MCF 10A (cell line): ENCODE results near the gene MYO1E. TPM values are rescaled to one million over a fixed set of nuclear protein-coding genes. Genes with fewer than 3 reads are reported as not detected.
A peak's percentile ranks its signal among the peaks of the same experiment; 100 is the strongest.

Experiments used
- BruUV-seq: library from RNA; stranded (reverse); fragments of 400-500 nt; replicated peaks from 2 replicates; lab custom pipeline; 2021; lab: Mats Ljungman, UMichigan
- CTCF ChIA-PET: fragments of 300-600 bp; sonication (Branson Sonifier 250); formaldehyde crosslinking; extraction: SDS; loops from one replicate; lab custom pipeline; 2021; ENCODE audit warnings: antibody characterized with exemption, inconsistent platforms; lab: Yijun Ruan, JAX
- POLR2A ChIA-PET: fragments of 300-600, 350-650 bp; sonication (Branson Sonifier 250); formaldehyde crosslinking; extraction: SDS; loops from one replicate; lab custom pipeline; 2020; ENCODE audit warnings: antibody characterized with exemption, inconsistent platforms; lab: Yijun Ruan, JAX
- DNase-seq: peaks from one replicate; pipeline ENCODE4 v3.0.0-alpha.2; 2018; ENCODE audit not compliant: unreplicated experiment
- H3K27ac Mint-ChIP-seq: one replicate; pipeline ENCODE4 v1.8.0; 2022; ENCODE audit warnings: mild to moderate bottlenecking, low read depth, mixed read lengths; ENCODE audit not compliant: unreplicated experiment
- H3K27me3 Mint-ChIP-seq: one replicate; pipeline ENCODE4 v1.8.0; 2022; ENCODE audit warnings: mixed read lengths; ENCODE audit not compliant: insufficient read depth, unreplicated experiment
- H3K36me3 Mint-ChIP-seq: one replicate; pipeline ENCODE4 v1.8.0; 2022; ENCODE audit warnings: mild to moderate bottlenecking, moderate library complexity, mixed read lengths; ENCODE audit not compliant: insufficient read depth, unreplicated experiment
- H3K4me1 Mint-ChIP-seq: one replicate; pipeline ENCODE4 v1.8.0; 2022; ENCODE audit warnings: mixed read lengths; ENCODE audit not compliant: insufficient read depth, unreplicated experiment
- H3K4me3 Mint-ChIP-seq: one replicate; pipeline ENCODE4 v1.8.0; 2022; ENCODE audit warnings: mild to moderate bottlenecking, moderate library complexity, mixed read lengths; ENCODE audit not compliant: unreplicated experiment
- H3K9me3 Mint-ChIP-seq: one replicate; pipeline ENCODE4 v1.8.0; 2022; ENCODE audit warnings: mixed read lengths; ENCODE audit not compliant: unreplicated experiment
- intact Hi-C: fragments of 100-400 bp; cut with micrococcal nuclease; formaldehyde crosslinking; loops from 2 replicates; pipeline ENCODE4 v1.14.1; 2022
- total RNA-seq: library from RNA; stranded (reverse); gene quantifications from 2 replicates; pipeline ENCODE4 v1.2.3, GENCODE V29; 2022
- TF ChIP-seq, protein P1 (sequence below): fragments of 200-600 bp; IDR thresholded peaks from one replicate; pipeline ENCODE4 v1.8.0; 2022; ENCODE audit warnings: antibody characterized with exemption, mild to moderate bottlenecking; ENCODE audit not compliant: unreplicated experiment

Gene MYO1E
- total RNA-seq, 1 experiment from 2014 or later: 121 TPM

DNA sequence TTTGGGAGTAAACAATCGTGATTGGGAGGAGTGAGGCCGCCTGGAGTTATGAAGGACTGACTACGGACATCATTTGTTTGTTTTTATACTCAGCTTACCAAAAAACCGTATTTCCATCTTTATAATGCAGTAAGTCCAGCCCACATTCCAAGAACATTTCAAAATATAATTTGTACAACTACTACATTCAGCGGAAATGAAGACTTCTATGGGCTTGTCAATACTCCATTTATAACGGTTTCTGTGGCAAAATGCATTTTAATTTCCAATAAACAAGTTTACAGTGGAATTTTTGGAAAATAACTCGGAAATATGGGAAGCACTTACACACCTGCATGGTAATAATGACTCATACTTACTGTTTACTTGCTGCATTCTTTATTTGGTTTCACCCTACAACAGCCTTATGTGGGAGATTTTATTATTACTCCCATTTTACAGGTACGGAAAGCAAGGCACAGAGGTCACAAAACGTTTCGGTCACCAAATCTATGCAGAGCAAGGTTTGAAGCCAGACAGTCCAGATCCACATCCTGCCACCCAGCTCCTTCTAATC, 103.7 kb downstream of the MYO1E start:
- Mint-ChIP-seq H3K4me3 (no peak overlapping the region), H3K27me3 (no peaks in the 10 kb centered on the region), H3K4me1 (peaks cover 25% of the 10 kb centered on the region), H3K9me3 (no peaks in the 10 kb centered on the region), H3K27ac (peak overlapping the region; percentile 63), H3K36me3 (peaks cover 16% of the 10 kb centered on the region)
- TF ChIP-seq, protein P1, sequence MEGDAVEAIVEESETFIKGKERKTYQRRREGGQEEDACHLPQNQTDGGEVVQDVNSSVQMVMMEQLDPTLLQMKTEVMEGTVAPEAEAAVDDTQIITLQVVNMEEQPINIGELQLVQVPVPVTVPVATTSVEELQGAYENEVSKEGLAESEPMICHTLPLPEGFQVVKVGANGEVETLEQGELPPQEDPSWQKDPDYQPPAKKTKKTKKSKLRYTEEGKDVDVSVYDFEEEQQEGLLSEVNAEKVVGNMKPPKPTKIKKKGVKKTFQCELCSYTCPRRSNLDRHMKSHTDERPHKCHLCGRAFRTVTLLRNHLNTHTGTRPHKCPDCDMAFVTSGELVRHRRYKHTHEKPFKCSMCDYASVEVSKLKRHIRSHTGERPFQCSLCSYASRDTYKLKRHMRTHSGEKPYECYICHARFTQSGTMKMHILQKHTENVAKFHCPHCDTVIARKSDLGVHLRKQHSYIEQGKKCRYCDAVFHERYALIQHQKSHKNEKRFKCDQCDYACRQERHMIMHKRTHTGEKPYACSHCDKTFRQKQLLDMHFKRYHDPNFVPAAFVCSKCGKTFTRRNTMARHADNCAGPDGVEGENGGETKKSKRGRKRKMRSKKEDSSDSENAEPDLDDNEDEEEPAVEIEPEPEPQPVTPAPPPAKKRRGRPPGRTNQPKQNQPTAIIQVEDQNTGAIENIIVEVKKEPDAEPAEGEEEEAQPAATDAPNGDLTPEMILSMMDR: no peak
- peak; percentile 32 for DNase-seq
- ChIA-PET POLR2A (interaction anchor here (0.8 to 2.7 kb wide), 6 partner anchors 12 to 103 kb away, joined by 3 to 12 read pairs (median 5); no protein-coding TSS in a partner anchor), CTCF (interaction anchor here (1.0 to 1.8 kb wide), 3 partner anchors 18 to 27 kb away, joined by 3 to 4 read pairs (median 4); no protein-coding TSS in a partner anchor)
- intact Hi-C loops: no loop called here
- BruUV-seq: no TSS peak

DNA sequence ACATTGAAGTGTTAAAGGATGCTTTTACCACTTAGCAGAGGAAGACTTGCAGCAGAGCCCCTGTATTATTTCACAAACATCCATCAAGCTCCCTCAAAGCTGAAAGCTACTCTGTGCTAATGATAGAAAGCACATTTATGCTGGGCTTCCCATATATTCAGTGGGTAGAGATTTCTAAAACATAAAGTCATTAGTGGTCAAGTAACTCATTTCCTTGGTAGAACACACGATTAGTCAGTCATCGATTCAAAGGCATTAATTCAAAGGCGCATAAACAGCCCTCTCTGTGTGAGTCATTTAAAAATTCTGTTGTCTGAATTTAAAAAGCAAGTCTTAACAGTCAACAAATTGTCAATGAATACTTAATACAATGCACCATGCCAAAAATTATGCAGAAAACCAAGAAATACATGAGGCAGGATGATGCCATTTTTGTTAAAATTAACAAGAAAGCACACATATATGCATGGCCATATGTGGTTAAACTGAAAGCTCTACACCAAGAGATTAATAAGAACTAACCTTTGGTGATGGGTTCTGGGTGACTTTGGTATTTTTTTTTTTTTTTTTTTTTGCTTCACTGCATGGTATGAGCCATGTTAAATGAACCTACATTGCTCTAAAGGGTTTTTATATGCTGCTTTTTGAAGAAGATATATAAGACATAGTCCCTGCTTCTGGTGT, 104.4 kb downstream of the MYO1E start:
- Mint-ChIP-seq H3K36me3 (peaks cover 16% of the 10 kb centered on the region), H3K27me3 (no peaks in the 10 kb centered on the region), H3K4me1 (peaks cover 19% of the 10 kb centered on the region), H3K27ac (peak overlapping the region; percentile 63), H3K4me3 (no peak overlapping the region), H3K9me3 (no peaks in the 10 kb centered on the region)
- DNase-seq: peak; percentile 39
- ChIA-PET POLR2A (interaction anchor here (0.7 to 2.7 kb wide), 6 partner anchors 11 to 104 kb away, joined by 3 to 12 read pairs (median 4); no protein-coding TSS in a partner anchor), CTCF (no interaction called here)
- no TSS peak for BruUV-seq
- TF ChIP-seq, protein P1: no peak
- intact Hi-C loops: no loop called here

DNA sequence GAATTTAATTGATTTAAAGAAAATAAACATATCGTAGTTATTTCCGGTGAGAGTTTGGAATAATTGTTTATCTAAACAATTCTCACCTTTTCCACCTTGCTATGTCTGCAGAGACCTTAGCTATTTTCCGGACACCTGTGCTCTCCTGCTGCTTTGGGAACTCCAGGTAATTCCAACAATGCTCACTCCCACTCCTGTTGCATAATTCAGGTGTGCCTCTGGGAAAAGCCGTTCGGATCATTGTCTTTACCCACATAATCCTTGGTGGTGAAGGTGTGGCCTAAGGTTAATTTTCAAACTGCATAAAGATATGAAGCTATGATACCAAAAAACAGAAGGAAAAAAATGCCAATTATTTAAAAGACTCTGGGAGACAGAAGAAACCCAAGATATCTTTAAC, 106.6 kb downstream of the MYO1E start:
- intact Hi-C loops: no loop called here
- Mint-ChIP-seq H3K27ac (no peak overlapping the region), H3K4me1 (peaks cover 17% of the 10 kb centered on the region), H3K27me3 (no peaks in the 10 kb centered on the region), H3K36me3 (peaks cover 16% of the 10 kb centered on the region), H3K9me3 (no peaks in the 10 kb centered on the region), H3K4me3 (no peak overlapping the region)
- BruUV-seq: no TSS peak
- TF ChIP-seq, protein P1: no peak
- peak; percentile 82 for DNase-seq
- CTCF ChIA-PET: interaction anchor here (0.8 to 1.0 kb wide), 2 partner anchors 9 to 20 kb away, joined by 4 read pairs; no protein-coding TSS in a partner anchor
- POLR2A ChIA-PET: interaction anchor here (0.7 to 1.9 kb wide), 8 partner anchors 9 to 106 kb away, joined by 3 to 6 read pairs (median 4); partner anchors contain the start of gene MYO1E

DNA sequence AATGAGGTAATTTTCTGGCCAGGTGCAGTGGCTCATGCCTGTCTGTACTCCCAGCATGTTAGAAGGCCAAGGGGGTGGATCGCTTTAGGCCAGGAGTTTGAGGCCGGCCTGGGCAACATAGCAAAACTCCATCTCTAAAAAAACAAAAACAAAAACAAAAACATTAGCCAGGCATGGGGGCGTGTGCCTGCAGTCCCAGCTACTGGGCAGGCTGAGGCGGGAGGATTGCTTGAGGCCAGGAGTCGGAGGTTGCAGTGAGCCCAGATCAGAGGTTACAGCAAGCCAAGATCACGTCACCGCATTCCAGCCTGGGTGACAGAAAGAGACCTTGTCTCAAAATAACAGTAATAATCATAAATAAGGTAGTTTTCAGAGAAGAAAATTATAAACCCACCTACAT, 110.4 kb downstream of the MYO1E start:
- no TSS peak for BruUV-seq
- TF ChIP-seq, protein P1: no peak
- Mint-ChIP-seq H3K4me1 (no peaks in the 10 kb centered on the region), H3K27ac (no peak overlapping the region), H3K4me3 (no peak overlapping the region), H3K27me3 (no peaks in the 10 kb centered on the region), H3K9me3 (no peaks in the 10 kb centered on the region), H3K36me3 (peaks cover 17% of the 10 kb centered on the region)
- intact Hi-C loops: no loop called here
- ChIA-PET CTCF (interaction anchor here (1.6 kb wide), 1 partner anchor 10 kb away, joined by 4 read pairs; no protein-coding TSS in a partner anchor), POLR2A (no interaction called here)
- no peak for DNase-seq
